Endothelial cell (in vitro differentiated cells): ENCODE data around the gene CAPNS1. TPM values are rescaled to one million over a fixed set of nuclear protein-coding genes. Genes with fewer than 3 reads are reported as not detected.
A peak's percentile ranks its signal among the peaks of the same experiment; 100 is the strongest.
"Not testable (repeated sequence)": the region's sequence is repeated elsewhere in the genome, so short reads cannot be mapped to it uniquely, and the experiment has no call there.

Experiments
- DNase-seq: peaks from one replicate; pipeline ENCODE4 v3.0.0; 2021; ENCODE audit warnings: low spot score
- H3K27ac Mint-ChIP-seq: one replicate; pipeline ENCODE4 v1.8.0; 2021; ENCODE audit warnings: mixed read lengths, inconsistent platforms; ENCODE audit not compliant: unreplicated experiment
- H3K27me3 Mint-ChIP-seq: one replicate; pipeline ENCODE4 v1.8.0; 2021; ENCODE audit warnings: mild to moderate bottlenecking, moderate library complexity, mixed read lengths, inconsistent platforms; ENCODE audit not compliant: unreplicated experiment
- H3K36me3 Mint-ChIP-seq: one replicate; pipeline ENCODE4 v1.8.0; 2021; ENCODE audit warnings: mild to moderate bottlenecking, low read depth, mixed read lengths, inconsistent platforms; ENCODE audit not compliant: unreplicated experiment
- H3K4me1 Mint-ChIP-seq: one replicate; pipeline ENCODE4 v1.8.0; 2021; ENCODE audit warnings: mild to moderate bottlenecking, mixed read lengths, inconsistent platforms; ENCODE audit not compliant: unreplicated experiment
- H3K4me3 Mint-ChIP-seq: one replicate; pipeline ENCODE4 v1.8.0; 2021; ENCODE audit warnings: mild to moderate bottlenecking, mixed read lengths, inconsistent platforms; ENCODE audit not compliant: unreplicated experiment
- H3K9me3 Mint-ChIP-seq: one replicate; pipeline ENCODE4 v1.8.0; 2021; ENCODE audit warnings: mixed read lengths, inconsistent platforms; ENCODE audit not compliant: unreplicated experiment
- CTCF ChIP-seq: fragments of 200-600 bp; sonication (generic); IDR thresholded peaks from one replicate; pipeline ENCODE4 v1.5.0; 2021; ENCODE audit warnings: antibody characterized with exemption; ENCODE audit not compliant: unreplicated experiment
- total RNA-seq: library from RNA; stranded (reverse); fragmentation: NEBNext Ultra II Directional; extraction: Animal tissue kit (Norgen Biotek cat#: 25700); gene quantifications from one replicate; pipeline ENCODE4 v1.2.1, GENCODE V29; 2021; ENCODE audit not compliant: unreplicated experiment

CAPNS1 gene
- total RNA-seq, 1 donor from 2014 or later: 901 TPM

GRCh38 chr19:36120984-36121358 lies 18.9 kb upstream of the CAPNS1 start:
- H3K4me1 Mint-ChIP-seq: peaks cover 11% of the 10 kb centered on the region
- H3K27ac Mint-ChIP-seq: no peak overlapping the region
- DNase-seq: no peak
- no peak for TF ChIP-seq CTCF
- H3K36me3 Mint-ChIP-seq: peaks cover 41% of the 10 kb centered on the region
- no peak overlapping the region for H3K4me3 Mint-ChIP-seq
- peaks cover 17% of the 10 kb centered on the region for H3K27me3 Mint-ChIP-seq
- H3K9me3 Mint-ChIP-seq: no peaks in the 10 kb centered on the region

GRCh38 chr19:36121486-36122124 lies 18.3 kb upstream of the CAPNS1 start:
- DNase-seq: no peak
- H3K4me1 Mint-ChIP-seq: peaks cover 7% of the 10 kb centered on the region
- no peaks in the 10 kb centered on the region for H3K9me3 Mint-ChIP-seq
- H3K4me3 Mint-ChIP-seq: no peak overlapping the region
- H3K27ac Mint-ChIP-seq: peak overlapping the region; percentile 61
- no peak for TF ChIP-seq CTCF
- peaks cover 14% of the 10 kb centered on the region for H3K27me3 Mint-ChIP-seq
- H3K36me3 Mint-ChIP-seq: peaks cover 38% of the 10 kb centered on the region

- Mint-ChIP-seq H3K9me3 (no peaks in the 10 kb centered on the region), H3K4me1 (no peaks in the 10 kb centered on the region), H3K36me3 (peaks cover 21% of the 10 kb centered on the region), H3K27me3 (peaks cover 4% of the 10 kb centered on the region), H3K4me3 (no peak overlapping the region), H3K27ac (peak overlapping the region; percentile 61)
- TF ChIP-seq CTCF: no peak
- no peak for DNase-seq
Observed at GRCh38 chr19:36125557-36125956, 14.3 kb upstream of the CAPNS1 start.

- Mint-ChIP-seq H3K27me3 (peaks cover 6% of the 10 kb centered on the region), H3K4me3 (peak overlapping the region; percentile 83), H3K36me3 (peaks cover 7% of the 10 kb centered on the region), H3K4me1 (no peaks in the 10 kb centered on the region), H3K27ac (peak overlapping the region; percentile 96), H3K9me3 (no peaks in the 10 kb centered on the region)
- no peak for TF ChIP-seq CTCF
- no peak for DNase-seq
Observed at GRCh38 chr19:36128392-36128736, 11.5 kb upstream of the CAPNS1 start.

GRCh38 chr19:36131221-36131620 lies 8.6 kb upstream of the CAPNS1 start:
- not testable (repeated sequence) for H3K27ac Mint-ChIP-seq, H3K4me3 Mint-ChIP-seq, H3K36me3 Mint-ChIP-seq, H3K27me3 Mint-ChIP-seq, DNase-seq, H3K4me1 Mint-ChIP-seq, H3K9me3 Mint-ChIP-seq

- H3K27ac Mint-ChIP-seq, DNase-seq, H3K4me3 Mint-ChIP-seq, H3K4me1 Mint-ChIP-seq, H3K9me3 Mint-ChIP-seq, H3K27me3 Mint-ChIP-seq, H3K36me3 Mint-ChIP-seq: not testable (repeated sequence)
Observed at GRCh38 chr19:36134867-36135266, 5.0 kb upstream of the CAPNS1 start.
